Stimulated activated CD4-positive, alpha-beta T cell treated with anti-CD3 and anti-CD28 coated beads, Interleukin-12 subunit alpha, Interleukin-12 subunit beta, amount 100 ng/mL, for 48 hours (primary cell): ENCODE data around the gene PLEKHN1.
A peak's percentile ranks its signal among the peaks of the same experiment; 100 is the strongest.
"Not testable (repeated sequence)": the region's sequence is repeated elsewhere in the genome, so short reads cannot be mapped to it uniquely, and the experiment has no call there.

Source experiments
- DNase-seq, 3 donors: peaks; one replicate each; pipeline ENCODE4 v3.0.0-alpha.2; 2020; ENCODE audit warnings: low read depth in 2 of 3, low spot score in 1 of 3

Gene PLEKHN1

DNA sequence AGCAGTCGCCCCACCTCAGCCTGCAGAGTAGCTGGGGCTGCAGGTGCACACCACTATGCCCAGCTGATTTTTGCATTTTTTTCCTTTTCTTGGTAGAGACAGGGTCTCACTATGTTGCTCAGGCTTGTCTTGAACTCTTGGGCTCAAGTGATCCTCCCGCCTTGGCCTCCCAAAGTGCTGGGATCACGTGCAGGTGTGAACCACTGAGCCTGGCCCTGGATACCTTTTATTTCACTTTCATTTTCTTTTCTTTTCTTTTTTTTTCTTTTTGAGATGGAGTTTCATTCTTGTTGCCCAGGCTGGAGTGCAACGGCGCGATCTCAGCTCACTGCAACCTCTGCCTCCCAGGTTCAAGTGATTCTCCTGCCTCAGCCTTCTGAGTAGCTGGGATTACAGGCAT, 25.0 kb downstream of the PLEKHN1 start:
- DNase-seq = not testable (repeated sequence)

DNA sequence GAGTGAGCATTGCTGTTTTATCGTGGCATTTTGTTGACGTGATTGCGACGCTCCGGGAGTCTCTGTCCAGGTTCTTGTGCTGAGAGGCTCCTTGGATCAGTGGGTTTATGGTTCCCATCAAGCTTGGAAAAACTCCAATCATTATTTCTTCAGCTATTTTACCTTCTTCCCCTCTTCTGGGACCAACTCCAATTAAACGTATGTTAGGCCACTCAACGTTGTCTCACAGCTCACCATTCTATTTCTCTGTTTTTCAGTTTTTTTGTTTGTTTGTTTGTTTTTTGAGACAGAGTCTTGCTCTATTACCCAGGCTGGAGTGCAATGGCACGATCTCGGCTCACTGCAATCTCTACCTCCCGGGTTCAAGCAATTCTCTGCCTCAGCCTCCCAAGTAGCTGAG, 25.6 kb downstream of the PLEKHN1 start:
- no peak for DNase-seq

DNA sequence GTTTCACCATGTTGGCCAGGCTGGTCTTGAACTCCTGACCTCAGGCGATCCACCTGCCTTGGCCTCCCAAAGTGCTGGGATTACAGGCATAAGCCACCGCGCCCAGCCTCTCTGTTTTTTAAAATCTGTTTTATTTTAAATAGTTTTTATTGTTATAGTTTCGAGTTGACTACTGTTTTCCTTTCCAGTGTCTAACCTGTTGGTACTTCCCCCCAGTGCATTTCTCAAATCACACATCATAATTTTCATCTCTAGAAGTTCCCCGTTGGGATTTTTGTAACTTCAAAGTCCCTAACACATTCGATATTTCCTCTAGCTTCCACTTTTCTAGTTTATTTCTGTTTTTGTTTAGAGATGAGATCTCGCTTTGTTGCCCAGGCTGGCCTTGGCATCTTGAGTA, 26.1 kb downstream of the PLEKHN1 start:
- DNase-seq = no peak

DNA sequence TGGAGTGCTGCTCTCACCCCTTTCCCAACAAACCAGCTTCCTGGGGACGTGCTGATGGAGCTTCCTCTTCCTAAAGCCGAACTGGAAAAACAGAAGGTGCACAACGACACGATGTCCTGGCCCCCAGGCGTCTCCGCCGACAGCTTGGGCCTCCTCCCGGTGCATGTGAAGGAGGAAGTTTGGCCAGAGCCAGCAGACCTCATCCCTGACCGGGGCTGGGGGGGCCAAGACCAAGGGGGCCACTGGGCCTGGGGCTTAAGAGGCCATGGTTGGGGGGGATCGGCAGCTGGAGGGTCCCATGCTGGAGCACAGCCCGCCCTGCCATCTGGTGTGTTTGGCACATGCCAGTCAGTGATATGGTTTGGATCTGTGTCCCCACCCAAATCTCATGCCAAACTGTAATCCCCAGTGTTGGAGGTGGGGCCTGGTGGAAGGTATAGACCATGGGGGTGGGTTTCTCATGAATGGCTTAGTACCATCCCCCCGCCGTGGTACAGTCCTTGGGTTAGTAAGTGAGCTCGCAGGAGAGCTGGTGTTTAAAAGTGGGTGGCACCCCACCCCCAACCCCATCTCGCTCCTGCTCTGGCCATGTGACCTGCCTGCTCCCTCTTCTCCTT, 27.2 kb downstream of the PLEKHN1 start:
- DNase-seq = no peak

DNA sequence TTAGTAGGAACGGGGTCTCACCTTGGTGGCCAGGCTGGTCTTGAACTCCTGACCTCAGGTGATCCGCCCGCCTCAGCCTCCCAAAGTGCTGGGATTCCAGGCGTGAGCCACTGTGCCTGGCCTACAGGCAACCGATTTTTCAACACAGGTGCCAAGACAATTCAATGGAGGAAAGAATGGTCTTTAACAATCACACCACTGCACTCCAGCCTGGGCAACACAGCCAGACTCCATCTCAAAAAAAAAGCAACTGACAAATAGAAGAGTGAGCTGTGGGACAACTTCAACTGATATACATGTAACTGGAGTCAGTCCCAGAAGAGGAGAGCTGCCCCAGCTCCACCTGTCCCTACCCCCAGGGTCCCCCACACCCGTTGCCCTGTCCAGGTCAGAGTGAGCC, 28.3 kb downstream of the PLEKHN1 start:
- DNase-seq = not testable (repeated sequence)

DNA sequence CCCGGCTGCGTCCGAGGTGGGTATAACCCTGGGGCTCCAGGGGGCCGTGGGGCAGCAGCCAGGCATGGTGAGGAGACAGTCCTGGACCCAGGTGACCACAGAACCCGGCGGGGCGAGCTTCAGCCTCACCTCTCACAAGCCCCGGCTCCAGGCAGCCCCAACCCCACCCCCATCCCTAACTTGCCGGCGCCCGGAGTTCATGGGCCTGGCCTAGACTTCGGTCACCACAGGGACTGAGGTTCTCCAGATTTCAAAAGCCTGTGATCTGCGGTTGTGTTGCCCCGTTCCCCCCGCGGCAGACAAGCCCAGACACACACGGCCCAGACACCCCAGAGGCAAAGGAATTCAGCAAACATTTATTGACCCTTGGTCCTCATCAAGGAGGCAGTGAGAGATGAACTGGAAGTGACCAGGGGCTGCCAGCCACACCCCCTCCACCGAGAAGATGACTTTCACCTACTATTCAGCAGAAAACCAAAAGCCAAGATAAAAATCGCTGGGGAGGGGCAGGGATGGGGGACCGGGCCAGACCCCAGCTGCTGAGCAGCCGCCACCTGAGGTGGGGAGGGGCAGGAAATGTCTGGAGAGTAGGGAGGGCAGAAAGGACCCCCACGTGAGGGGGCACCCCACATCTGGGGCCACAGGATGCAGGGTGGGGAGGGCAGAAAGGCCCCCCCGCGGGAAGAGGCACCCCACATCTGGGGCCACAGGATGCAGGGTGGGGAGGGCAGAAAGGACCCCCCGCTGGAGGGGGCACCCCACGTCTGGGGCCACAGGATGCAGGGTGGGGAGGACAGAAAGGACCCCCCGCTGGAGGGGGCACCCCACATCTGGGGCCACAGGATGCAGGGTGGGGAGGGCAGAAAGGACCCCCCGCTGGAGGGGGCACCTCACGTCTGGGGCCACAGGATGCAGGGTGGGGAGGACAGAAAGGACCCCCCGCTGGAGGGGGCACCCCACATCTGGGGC, 29.7 kb downstream of the PLEKHN1 start:
- no peak for DNase-seq

DNA sequence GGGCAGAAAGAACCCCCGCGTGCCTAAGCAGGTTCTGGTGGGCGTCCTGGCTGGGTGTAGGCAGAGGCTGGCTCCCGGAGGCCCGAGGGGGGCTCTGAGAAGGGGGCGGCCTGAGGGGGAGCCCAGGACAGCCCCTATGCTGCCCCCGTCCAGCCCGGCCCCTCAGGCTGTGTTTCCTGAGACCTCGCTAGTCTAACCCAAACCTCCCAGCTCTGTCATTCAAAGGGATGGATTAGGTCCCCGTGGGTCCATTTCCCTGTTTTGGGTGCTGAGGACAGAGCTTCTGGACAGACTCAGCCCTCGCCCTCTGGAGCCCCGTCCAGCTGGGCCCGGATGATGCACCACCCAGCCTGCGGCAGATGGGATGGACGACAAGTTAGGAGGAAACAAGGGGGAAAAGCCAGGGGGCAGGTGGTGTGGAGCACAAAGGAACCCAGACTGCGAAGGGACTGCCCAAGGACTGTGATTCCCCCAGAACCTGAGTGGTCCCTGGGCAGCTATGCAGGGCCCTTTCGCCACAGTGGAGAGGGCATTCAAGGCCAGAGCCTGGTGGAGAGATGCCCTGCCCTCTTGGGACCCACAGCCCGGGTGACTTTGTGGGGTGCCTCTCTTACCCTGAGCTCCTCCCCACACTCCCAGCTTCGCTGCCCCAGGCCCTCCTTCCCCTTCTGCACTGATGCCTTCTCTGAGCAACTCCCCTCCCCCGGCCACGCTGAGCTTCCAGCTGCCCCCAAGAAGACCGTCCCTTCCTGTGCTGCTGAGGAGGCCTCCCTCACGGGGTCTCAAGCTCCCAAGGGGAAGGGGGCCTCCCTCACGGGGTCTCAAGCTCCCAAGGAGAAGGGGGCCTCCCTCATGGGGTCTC, 30.8 kb downstream of the PLEKHN1 start:
- no peak for DNase-seq

DNA sequence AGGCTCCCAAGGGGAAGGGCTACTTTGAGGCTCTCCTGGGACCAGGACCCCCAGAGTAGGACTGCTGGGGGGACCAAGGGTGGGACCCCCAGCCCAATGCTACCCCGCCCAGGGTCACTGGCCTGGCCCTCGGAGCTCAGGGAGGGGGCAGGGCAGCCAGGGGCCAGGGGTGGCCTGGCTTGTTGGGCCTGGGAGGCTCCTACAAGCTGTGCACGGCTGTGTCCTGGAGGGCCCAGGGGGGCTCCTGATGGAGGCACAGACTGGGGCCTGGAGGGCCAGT, 31.4 kb downstream of the PLEKHN1 start:
- no peak for DNase-seq

DNA sequence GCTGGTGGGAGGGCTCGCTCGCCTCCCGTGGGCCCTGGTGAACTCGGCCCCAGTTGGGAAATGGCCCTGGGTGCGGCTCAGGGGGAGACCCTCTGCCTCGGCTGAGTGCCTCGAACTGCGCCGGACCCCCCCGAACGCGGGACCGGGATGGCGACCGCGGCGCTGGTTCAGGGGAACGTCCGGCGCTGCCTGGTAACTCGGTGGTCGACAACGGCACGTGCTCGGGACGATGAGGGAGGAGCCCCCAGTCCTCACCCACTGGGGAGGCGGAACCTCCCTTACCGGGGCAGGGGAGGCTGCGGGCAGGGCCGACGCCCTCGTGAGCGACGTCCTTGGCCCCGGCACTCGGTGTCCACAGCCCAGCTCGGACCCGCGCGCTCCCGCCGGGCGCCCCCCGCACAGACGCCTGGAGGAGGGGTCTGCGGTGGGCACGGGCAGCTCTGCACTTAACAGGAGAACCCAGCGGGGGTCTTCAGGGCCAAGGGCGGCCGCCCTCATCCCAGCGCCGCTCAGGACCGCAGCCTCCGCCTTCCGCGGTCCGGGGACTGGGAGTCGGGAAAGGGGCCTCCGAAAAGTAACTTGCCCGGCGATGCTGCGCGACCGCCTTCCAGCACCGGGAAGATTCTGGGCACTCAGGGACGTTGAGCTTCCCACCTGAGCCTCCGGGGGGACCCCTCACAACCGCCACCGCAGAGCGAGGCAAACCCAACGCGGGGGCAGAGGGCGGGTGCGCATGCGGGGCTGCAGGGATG, 31.9 kb downstream of the PLEKHN1 start:
- DNase-seq = no peak

DNA sequence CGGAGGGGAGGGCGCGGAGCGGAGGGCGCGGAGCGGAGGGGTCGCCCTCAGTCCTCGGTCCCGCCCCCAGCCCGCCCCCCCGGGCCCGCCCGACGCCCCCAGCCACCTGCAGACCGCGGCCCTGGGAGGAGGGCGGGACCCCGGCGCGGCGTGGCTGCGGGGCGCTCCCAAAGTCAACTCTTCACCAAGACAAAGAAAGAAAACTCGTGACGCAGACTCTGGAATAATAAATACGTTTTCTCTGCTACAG, 32.4 kb downstream of the PLEKHN1 start:
- no peak for DNase-seq

DNA sequence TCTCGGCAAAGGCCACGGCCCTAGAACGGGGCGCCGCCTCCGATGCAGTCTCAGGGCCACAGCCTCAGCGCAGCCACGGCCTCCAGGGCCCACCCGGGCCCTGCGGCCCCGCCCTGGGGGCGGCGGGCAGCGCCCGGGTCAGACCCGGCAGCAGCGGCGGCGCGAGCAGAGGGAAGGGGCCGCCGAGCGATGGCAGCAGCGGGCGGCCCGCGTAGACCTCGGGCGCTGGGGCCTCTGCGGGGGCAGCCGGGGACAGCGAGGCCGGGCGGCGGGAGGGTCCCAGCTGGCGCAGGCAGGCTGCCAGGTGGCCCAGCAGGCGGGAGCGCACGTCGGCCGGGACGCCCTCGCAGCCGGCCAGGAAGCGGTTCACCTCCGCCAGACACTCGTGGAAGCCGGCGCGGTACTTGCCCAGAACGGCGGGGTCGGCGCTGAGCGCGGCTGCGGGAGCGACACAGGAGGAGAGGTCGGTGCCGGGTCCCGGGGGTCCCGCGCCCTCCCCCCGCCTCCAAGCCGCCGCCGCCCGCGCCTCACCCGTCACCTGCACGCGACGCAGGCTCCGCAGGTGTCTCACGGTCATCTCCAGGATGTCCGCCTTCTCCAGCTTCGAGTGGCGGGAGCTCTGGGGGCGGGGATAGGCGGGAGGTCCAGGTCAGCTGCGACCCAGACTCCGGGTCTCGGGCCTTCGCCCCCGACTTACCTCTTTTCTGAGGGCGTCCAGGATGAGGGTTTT, 32.9 kb downstream of the PLEKHN1 start:
- no peak for DNase-seq

DNA sequence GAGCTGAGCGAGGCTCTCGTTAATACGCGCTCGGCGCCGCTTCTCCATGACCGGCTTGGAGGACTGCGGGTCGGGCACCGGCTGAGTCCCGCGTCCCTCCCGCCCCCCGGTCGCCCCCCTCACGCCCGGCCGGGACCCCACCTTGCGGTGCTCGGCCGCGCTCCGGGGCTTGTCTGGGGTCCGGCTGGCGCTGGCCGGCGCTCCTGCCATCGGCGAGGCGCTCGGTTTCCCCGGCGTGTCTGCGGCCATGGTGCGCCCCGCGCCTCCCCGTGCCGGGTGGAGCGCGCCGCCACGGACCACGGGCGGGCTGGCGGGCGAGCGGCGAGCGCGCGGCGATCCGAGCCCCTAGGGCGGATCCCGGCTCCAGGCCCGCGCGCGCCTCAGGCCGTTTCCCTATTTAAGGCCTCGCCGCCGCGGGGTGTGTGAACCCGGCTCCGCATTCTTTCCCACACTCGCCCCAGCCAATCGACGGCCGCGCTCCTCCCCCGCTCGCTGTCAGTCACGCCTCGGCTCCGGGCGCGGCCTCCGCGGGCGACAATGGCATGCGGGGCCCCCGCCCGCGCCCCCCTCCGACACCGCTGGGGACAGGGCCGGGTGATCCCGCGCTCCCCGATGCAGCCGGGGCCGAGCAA, 33.6 kb downstream of the PLEKHN1 start, which contains the start of gene HES4:
Gene HES4 (minus strand): TSS at position 373 of the 632 bp plus-strand sequence. CDS start 124 bp downstream, at position 249.
- DNase-seq = peak in 1 of 3 donors; percentile 62

DNA sequence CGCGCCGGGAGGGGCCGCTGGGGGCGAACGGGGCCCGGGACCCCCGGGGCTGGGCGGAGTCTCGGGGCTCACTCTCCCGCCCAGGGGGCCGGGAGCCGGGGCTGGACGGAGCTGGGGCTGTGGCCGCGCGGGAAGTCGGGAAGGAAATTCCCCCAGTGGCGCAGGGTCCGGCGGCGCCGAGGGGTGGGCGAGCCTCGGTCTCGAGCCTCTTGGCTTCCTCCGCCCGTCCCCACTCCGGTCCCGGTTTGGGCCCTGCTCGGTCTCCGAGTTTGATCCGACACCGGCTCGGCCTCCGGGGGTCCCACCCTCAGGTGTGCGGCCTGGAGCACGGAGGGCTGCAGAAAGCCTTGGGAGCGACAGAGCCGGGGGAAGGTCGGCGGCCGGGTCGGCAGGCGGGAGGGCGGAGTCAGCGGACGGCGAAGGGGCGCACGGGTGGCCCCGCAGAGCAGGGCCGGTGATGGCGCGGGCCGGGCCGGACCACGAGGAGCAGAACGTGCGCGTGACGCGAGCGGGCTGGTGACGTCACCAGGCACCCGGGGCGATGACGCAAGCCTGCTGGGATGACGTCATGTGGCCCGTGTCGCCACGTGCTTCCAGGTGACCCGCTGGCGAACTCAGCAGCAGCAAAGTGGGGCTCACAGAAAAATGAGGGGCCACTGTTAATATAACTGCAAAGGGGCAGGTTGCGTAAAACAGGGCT, 34.2 kb downstream of the PLEKHN1 start:
- peak; percentile 57 to 67 (median 57) for DNase-seq

DNA sequence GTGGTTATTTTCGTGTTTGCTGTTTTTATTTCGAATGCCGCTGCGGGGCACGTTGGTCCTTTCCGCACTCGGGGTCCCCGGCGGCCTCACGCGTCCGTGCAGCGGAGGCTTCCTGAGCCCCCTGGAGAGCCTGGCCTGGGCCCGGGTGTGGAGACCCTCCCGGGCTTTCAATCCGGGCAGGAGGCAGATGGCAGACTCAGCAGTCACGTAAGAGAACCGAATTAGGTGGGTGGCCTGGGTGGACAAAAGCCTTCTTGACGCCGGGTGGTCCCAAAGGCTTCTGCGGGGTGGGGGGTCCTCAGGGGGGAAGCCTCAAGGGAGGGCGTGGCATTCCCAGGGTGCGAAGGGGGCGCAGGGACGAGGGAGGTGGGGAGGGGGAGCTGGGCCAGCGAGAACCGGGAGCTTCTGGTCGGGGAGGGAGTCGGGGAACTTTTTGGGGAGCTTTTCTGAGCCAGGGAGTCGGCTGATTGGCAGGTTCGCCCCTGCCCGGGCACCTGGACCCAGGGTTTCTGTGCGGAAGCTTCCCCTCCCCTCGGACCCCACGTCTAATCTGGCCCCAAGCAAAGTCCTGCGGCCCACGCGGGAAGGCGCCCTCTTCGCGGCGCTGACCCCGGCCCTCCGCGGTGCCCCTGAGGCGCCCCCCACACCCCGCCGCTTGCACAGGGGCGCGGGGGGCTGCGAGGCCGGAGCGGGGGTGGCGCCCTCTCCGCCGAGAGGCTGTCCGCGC, 34.9 kb downstream of the PLEKHN1 start:
- no peak for DNase-seq

DNA sequence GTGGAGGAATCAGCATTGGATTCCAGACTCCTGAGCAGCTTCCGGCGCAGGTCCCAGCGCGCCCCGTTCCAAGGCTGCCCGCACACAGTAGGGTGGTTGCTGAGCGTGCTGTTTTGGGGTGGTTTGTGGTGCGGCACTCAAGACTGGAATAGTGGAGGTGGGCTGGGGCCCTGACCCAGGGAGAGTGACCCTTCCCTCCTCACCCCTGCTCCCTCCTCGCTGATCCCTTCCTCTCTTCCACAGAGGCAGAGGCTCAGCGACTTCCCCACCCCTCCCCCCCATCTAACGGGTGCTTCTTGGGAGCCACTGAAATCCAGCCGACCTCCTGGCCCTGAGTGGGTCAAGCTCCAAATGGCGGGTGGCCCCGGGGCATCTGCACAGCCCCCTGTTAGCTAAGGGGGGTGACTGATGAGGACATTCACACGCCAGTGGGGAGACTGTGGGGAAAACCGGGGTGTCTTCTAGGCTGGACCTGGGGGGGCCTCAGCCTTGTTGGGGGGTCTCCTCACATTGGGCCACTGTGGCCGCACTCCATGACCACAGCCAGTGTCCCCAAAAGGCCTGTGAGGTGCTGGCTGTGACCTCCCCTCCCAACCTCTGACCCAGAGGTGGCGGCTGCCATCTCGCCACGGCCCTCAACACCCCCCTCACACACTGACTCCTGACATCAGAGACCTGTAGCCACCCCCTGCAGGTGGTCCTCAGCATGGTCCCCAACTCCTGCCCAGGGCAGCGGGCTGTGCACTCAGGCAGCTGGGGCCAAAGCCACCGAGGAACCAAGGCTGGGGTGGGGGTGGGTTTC, 37.5 kb downstream of the PLEKHN1 start:
- no peak for DNase-seq

DNA sequence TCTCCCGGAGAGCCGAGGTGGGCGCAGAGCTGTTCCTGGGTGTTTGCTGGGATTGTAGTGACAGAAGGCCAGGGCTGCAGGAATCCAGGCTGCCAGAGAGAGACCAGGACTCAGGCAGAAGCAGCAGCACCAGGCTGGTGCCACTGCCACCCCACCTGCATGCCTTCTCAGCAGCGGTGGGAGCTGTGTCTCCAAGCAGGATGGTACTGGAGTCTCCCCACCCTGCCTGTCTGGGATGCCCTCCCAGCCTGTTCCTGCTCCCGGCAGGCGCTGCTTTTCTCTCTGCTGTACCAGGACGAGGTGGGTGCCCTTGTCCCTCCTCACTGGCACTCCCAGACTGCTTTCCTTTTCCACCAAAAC, 38.1 kb downstream of the PLEKHN1 start:
- no peak for DNase-seq

DNA sequence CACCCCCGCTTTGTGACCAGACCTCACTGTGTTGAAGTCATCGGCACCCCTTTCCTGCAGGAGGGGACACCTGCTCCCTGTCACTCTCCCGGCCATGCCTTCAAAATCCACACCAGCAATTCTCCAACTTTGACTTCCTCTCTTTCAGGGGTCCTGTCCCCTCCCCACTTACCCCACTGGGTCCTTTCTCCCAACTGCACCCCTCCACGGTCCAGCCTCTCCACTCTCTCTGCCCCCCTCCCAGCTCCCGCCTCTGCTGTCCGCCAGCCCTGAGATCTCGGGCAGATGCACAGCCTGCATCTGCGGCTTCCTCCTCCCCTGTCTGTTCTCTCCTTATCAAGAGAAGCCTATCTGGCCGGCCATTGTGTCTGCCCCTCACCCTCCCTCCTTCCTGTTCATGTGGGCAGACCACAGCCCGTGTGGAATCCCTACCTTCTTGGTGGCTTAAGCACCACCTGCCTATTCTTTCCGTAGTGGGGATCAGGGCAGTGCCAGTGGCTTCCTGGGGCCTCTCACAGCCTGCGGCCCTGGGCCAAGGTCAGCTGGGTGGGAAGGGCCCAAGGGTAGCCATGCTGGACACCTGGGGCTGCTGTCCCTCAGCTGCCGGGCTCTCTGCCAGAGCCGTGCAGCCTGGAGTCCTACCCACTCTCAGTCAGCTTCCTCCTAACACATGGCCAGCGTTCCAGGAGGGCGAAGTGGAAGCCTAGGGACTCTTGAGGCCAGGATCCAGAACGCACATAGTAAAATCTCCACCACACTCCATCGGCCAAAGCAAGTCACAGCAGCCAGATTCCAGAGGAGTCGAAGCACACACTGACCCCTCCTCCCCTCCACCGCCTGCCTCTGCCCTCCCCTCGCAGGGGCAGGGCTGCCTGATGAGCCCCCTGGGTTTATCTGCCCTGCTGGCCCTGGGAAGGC, 38.8 kb downstream of the PLEKHN1 start:
- DNase-seq = no peak
